ENCODE data around the gene TMA7.

TMA7 gene

GRCh38 chr3:48409291-48410201, 30.5 kb upstream of the TMA7 start:
- no peak for FAIRE-seq

- FAIRE-seq, result no peak
These were observed 29.6 kb upstream of the TMA7 start for GRCh38 chr3:48410205-48411040.

GRCh38 chr3:48411041-48411588, 28.9 kb upstream of the TMA7 start:
- no peak for FAIRE-seq

GRCh38 chr3:48411606-48412374, 28.3 kb upstream of the TMA7 start:
- no peak for FAIRE-seq

GRCh38 chr3:48412375-48413001, 27.6 kb upstream of the TMA7 start:
- no peak for FAIRE-seq

- FAIRE-seq, result no peak
These were observed 27.0 kb upstream of the TMA7 start for GRCh38 chr3:48413086-48413485.

- FAIRE-seq, result no peak
These were observed 26.4 kb upstream of the TMA7 start for GRCh38 chr3:48413611-48414010.

GRCh38 chr3:48414376-48415250, 25.4 kb upstream of the TMA7 start:
- FAIRE-seq, result no peak

GRCh38 chr3:48415251-48415953, 24.7 kb upstream of the TMA7 start:
- no peak for FAIRE-seq

GRCh38 chr3:48416091-48416505, 24.0 kb upstream of the TMA7 start:
- FAIRE-seq, result no peak

- no peak for FAIRE-seq
These were observed 23.5 kb upstream of the TMA7 start for GRCh38 chr3:48416546-48416945.

- no peak for FAIRE-seq
These were observed 22.4 kb upstream of the TMA7 start for GRCh38 chr3:48417529-48418108.

GRCh38 chr3:48418140-48418539, 21.9 kb upstream of the TMA7 start:
- FAIRE-seq, result no peak

GRCh38 chr3:48418651-48419050, 21.4 kb upstream of the TMA7 start:
- FAIRE-seq, result no peak

GRCh38 chr3:48419149-48419548, 20.9 kb upstream of the TMA7 start:
- FAIRE-seq, result no peak

GRCh38 chr3:48419597-48419996, 20.5 kb upstream of the TMA7 start:
- FAIRE-seq, result no peak

- FAIRE-seq, result no peak
These were observed 19.5 kb upstream of the TMA7 start for GRCh38 chr3:48420561-48420960.

GRCh38 chr3:48422272-48422671, 17.8 kb upstream of the TMA7 start:
- no peak for FAIRE-seq

- no peak for FAIRE-seq
These were observed 17.4 kb upstream of the TMA7 start for GRCh38 chr3:48422681-48423080.

- FAIRE-seq, result no peak
These were observed 16.7 kb upstream of the TMA7 start for GRCh38 chr3:48423241-48423882.
